Raji (cell line): Measurements from ENCODE around the gene RAB7B.

Experiments
- POLR2A ChIP-seq: IDR thresholded peaks from 2 replicates; pipeline ENCODE4 v1.6.1; 2011; ENCODE audit warnings: low read depth, low read length, control low read depth; ENCODE audit not compliant: insufficient read depth

RAB7B gene

DNA sequence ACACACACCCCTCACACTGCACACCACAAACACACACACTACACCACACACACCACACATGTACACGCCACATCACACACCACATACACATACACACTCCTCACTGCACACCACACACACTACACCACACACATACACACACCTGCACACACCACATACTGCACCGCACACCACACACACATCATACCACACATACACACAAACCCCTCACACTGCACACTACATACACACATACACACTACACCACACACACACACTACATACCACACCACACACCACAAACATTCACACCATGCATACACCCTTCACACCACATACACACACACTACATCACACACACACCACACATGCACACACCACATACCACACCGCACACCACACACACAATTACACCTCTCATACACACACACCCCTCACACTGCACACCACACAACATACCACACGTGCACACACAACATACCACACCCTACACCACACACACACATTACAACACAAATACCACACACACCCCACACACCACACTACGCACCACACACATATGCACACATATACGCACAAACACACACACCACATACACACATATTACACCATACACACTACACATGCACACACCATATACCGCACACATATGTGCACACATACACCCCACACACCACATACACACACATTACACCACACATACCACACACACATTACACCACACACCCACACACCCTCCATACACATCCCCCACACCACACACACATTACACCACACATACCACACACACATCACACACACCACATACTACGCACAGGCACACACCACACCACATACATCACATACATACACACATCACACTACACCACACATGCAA lies 29.6 kb downstream of the RAB7B start:
- no peak for TF ChIP-seq POLR2A

DNA sequence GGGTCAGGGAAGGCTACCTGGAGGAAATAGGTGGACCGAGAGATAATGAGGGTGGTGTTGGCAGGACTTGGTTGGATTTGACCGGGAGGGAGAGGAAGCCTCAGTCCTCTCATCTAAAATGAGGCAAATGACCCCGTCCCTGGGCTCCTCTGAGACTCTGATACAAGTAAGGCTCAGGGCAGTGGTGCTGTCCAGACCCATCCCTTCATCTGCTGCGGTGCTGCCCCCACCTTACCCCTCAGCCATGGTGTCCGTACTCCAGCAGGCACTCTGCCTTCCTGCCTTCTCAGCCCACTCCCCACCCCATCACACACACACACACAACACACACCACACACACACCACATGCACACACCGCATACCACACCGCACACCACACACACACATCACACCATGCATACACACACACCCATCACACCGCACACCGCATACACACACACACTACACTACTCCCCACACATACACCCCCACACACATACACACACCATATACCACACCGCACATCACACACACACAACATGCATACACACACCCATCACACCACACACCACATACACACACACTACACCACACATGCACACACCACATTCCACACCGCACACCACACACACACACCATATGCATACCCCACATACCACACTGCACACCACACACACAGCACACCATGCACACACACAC lies 30.6 kb downstream of the RAB7B start:
- no peak for TF ChIP-seq POLR2A

DNA sequence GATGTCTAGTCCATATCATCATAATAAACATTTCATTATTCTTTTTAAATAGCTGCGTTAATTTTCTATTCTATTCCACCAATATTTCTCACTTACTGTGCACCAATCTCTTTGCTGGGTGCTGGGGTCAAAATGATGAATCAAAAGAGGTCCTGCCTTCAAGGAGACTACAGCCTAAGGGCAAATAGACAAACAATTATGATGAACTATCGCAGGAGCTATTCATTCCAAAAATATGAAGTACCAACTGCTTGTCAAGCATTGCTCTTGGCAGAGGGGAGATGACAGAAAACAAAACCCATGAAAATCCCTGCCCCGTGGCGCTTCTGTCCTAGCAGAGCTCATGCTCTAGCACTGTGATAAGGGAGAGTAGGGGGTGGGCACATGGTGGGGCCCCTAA lies 31.1 kb downstream of the RAB7B start:
- TF ChIP-seq POLR2A: no peak

DNA sequence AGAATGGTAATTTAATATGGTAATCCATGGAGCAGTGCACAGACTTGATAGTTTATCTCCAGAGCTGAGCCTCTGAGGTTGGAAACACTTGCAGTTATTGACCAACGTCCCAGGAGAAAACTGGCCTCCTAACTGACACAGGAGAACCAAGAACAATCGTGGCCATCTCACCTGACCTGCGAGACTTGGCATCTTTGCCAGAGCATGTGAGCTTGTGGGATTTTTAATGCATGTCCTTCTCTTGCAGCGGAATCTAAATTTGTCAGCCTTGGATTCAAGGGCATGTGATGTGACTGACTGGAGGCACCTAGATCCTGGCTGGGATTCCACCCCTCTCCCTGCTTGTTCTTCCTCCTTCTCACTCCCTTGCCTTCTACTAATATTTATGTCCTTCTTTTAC lies 32.1 kb downstream of the RAB7B start:
- TF ChIP-seq POLR2A: no peak

DNA sequence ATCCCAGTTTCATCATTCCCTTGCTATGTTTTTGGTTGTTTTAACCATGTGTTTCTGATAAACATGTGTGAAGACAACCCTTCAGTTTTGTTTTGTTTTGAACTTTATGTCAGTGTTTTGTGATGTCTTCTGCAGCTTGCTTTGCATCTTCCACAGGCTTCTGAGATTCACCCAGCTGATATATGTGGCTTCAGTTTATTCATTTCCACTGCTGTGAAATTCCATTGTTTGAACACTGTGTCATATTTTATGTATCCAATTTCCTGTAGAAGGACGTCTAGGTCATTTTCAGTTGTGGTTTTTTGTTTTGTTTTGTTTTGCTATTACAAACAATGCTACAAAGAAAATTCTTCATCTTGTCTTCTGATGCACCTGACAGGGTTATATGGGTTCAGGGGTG lies 32.7 kb downstream of the RAB7B start:
- no peak for TF ChIP-seq POLR2A

DNA sequence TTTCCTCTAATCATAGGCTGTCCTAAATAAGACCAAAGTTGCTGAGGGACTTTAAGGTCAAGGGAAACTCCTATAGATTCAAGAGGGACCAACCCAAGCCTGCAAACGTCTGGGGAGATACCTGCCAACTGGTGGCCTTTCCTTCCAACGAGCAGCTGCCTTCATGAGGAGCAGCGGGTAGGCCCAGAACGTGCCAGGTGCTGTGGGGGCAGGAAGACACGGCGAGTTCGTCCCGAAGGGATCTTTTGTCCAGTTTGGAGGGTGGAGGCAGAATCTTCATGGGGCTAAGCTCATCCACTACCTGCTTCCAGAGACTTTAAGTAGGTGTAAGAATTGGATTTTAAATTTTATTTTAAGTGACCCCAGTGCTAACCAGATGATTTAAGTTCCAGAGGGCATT lies 34.0 kb downstream of the RAB7B start:
- TF ChIP-seq POLR2A: no peak

DNA sequence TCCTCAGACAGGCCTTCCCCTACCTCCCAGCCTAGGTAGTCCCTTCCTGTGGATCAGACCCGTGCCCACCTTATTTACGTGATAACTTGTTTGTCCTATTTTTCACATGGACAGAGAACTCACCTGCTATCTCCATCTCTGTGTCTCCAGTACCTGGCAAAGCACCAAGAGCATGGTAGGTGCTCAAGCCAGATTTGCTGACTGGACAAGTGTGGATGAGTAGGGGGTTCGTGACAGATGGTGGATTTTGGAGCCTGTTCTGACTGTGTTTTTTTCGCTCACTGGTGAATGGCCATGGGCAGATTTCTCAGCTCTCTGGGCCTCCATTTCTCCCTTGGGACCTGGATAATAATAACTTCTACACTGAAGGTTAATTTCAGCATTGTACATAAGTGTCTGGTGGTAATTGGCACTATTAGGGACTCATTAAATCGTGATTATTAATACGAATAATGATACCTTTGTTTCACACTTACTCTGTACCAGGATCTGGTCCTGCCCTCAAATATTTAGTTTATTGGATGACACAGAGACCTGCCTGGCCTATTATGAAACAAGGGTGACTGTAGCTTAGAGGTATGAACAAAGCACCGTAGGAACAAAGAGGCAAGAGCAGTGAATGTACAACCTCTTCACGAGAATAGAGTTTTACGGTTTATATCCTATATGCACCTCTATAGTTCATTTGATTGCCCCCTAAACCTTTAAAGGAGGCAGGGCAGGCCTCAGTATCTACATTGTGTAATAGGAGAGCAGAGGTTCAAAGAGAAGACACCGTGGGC lies 35.5 kb downstream of the RAB7B start:
- TF ChIP-seq POLR2A: no peak

DNA sequence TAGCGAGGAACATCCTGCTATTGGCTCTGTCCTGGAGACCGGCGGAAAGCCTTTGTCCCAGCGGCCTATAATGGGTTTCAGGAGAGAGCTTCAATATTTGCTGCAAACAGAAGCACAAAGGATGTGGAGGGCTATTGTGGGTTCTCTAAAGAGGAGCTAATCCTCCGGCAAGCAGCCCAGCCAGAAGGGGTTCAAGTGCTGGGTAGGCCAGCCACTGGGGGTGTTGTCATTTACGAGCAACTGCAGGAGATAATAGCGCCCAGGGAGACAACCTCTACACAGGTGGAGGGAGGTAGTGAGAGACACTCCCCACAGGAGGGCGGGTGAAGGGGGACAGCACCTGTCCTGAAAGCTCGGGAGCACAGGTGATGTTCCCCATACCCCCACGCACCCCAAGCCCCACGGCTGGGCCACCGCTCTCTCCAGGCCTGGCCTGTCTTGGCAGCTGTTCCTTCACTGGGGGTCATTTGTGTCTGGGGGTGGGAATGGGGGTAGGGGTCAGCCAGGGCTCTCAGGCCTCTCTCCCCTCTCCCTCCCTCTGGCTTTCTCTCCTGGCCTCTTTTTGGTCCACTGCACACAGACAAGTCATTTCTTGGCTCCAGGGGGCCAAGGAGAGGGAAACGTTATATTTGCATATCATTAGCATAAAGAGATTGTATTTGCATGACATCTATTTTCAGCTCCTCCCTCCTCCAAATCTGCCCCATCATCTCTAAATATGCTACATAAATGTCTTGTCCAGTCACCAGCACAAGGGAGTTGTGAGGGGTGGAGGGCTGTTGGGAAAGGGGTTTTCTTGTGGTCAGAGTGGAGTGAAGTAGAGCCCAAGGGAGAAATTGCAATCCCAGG lies 37.9 kb downstream of the RAB7B start:
- no peak for TF ChIP-seq POLR2A

DNA sequence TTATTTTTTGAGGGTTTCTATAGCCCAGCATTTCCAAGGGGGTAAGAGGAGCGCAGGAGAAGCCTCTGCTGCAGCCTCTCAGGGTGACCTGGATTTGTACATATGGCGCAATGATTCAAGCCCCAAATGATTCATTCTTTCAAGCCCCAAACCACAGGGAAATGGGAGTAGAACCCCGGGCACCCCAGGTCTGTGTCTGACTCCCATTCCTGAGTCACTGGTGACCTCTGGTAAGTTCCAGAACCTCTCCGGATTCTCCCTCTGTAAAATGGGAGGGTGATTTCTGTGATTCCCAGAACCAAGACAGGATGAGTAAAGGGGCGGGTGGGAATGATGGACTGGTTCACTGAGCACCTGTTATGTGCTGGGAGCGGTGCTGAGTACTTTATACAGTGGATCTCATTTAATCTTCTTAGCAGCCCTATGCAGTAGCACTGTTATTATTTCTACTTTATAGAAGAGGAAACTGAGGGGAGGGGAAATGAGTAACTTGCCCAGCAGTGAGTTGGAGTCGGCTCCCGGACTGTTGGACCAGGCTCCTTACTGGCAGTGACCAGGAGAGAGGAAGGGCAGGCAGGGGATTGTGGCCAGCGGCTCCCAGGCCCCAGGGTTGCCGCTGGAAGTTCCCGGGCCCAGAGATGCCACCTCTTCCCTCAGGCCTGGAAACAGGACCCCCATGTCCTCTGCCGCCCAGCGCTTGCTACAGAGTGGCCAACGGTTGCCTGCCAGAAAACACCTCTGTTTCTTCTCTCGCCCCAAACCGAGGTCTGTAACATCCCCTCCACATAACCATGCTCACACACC lies 39.6 kb downstream of the RAB7B start:
- TF ChIP-seq POLR2A: no peak

GRCh38 chr1:205962821-205963221 lies 40.4 kb downstream of the RAB7B start:
- TF ChIP-seq POLR2A: no peak

DNA sequence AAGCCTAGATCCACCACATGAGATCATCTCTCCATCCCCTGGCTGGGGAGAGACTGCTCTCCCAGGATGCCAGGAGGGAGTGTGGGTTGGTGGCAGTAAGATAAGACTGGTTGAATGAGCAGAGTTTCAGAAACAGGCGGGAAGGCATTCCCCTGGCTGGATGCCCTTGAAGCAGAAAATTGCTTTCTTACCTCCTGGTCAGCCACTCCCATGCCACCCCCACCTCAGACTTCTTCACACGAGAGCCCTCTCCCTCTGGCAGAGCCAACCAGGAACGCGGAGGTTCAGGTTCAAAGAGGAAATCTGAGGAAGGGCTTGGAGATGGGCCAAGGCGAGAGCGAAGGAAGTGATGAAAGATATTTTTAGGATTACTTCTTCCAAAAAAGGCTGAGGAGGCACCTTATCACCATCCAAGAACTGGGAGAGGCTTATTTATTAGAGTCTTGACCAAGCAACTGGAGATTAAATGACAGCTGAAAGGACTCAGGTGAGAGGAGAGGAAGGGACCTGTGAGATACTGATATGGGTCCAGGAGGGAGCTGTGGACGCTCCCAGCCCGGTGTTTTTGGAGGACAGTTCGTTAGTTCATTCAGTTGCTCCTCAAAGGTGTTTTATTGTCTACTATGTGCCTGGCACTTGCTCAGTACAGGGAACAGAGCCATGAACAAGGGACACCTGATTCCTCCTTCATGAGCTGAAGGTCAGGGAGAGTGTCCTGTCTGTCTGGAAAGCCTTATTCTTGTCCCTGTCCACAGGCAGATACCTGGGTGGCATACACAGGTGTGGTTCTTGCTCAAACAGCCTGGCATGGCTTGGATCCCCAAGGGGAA lies 41.0 kb downstream of the RAB7B start:
- no peak for TF ChIP-seq POLR2A

GRCh38 chr1:205961405-205961804 lies 41.8 kb downstream of the RAB7B start:
- no peak for TF ChIP-seq POLR2A

DNA sequence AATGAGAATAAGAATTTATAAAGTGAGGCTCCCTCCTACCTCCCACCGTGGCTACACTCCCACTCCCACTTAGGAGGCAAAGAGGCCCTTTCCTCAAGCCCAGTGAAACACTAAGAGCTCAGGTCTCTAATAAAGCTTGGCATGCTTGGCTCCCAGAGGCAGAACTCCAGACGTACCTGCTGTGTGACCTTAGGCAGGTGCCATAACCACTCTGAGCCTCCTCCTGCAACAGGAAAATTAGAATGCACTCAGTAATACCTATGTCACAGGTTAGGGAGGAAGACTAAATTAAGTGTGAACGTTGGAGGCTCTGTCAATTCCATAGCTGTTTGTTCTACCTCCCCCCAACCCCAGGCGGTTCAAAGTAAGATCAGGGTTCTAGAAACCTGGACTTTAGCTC lies 43.4 kb downstream of the RAB7B start:
- no peak for TF ChIP-seq POLR2A

DNA sequence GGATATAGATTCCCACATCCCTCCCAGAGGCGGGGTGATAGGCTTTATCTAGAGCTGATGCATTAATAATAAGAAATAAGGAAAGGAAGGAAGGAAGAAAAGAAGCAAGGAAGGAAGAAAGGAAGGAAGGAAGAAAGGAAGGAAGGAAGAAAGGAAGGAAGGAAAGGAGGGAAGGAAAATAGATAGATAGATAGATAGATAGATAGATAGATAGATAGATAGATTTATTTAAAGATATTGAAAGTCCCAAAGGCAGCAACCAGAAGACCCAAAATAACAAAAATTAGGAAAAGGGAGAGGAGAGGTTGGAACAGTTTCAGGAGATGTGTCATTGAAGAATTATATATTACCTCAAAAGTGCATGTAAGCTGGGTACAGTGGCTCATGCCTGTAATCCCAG lies 47.7 kb downstream of the RAB7B start:
- no peak for TF ChIP-seq POLR2A
